Activated CD4-positive, CD25-positive, alpha-beta regulatory T cell treated with anti-CD3 and anti-CD28 coated beads, Interleukin-2, amount 50 U/mL, for 24 hours (primary cell): Measurements from ENCODE around the gene LSS.
A peak's percentile ranks its signal among the peaks of the same experiment; 100 is the strongest.
"Not testable (repeated sequence)": the region's sequence is repeated elsewhere in the genome, so short reads cannot be mapped to it uniquely, and the experiment has no call there.

Experiments used
- ATAC-seq, 2 donors: fragments of 150-1000 bp; cut with Tn5 transposase; one replicate each; pipeline ENCODE4 v1.10.0; 2021; ENCODE audit warnings: mild to moderate bottlenecking in 1 of 2, moderate library complexity in 1 of 2

The LSS gene

DNA sequence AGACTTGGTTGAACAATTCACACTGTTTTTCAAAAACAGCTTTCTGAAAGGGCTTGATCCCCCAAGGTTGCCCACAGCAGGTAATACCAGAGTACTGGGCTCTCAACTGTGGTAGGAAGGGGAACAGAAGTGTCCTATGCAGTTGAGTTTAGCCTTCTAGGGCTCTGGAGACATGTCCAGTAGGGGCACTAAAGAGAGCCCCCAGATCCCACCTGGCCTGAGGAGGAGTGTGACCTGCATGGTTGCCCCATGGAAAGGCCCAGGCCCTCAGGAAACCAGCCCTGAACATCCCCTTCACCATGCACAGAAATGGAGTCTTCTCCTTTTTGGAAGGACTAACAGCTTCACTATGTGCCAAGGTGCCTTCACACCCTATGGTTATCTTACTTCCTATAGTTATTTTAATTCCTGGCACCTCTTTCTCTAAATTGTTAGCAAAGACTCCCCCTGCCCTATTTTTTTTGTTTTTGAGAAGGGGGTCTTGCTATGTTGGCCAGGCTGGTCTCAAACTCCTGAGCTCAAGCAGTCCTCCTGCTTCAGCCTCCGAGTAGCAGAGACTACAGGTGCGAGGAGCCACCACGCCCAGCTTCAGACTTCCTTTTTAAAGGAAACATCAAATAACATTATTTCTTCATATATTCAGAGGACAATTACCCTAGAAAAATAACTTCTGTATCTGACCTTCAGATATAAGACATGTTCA, 16.8 kb upstream of the LSS start:
- no peak for ATAC-seq

GRCh38 chr21:46244602-46245001, 16.0 kb upstream of the LSS start:
- no peak for ATAC-seq

GRCh38 chr21:46243960-46244361, 15.4 kb upstream of the LSS start:
- ATAC-seq, result no peak

- no peak for ATAC-seq
Measured at GRCh38 chr21:46243325-46243724, 14.8 kb upstream of the LSS start.

GRCh38 chr21:46241577-46241976, 13.0 kb upstream of the LSS start:
- not testable (repeated sequence) for ATAC-seq

- no peak for ATAC-seq
Measured at GRCh38 chr21:46239817-46240325, 11.3 kb upstream of the LSS start.

GRCh38 chr21:46237474-46237873, 8.9 kb upstream of the LSS start:
- no peak for ATAC-seq

- ATAC-seq, result no peak
Measured at GRCh38 chr21:46234436-46234950, 5.9 kb upstream of the LSS start.

GRCh38 chr21:46229923-46230260, 1.3 kb upstream of the LSS start:
- ATAC-seq, result no peak

DNA sequence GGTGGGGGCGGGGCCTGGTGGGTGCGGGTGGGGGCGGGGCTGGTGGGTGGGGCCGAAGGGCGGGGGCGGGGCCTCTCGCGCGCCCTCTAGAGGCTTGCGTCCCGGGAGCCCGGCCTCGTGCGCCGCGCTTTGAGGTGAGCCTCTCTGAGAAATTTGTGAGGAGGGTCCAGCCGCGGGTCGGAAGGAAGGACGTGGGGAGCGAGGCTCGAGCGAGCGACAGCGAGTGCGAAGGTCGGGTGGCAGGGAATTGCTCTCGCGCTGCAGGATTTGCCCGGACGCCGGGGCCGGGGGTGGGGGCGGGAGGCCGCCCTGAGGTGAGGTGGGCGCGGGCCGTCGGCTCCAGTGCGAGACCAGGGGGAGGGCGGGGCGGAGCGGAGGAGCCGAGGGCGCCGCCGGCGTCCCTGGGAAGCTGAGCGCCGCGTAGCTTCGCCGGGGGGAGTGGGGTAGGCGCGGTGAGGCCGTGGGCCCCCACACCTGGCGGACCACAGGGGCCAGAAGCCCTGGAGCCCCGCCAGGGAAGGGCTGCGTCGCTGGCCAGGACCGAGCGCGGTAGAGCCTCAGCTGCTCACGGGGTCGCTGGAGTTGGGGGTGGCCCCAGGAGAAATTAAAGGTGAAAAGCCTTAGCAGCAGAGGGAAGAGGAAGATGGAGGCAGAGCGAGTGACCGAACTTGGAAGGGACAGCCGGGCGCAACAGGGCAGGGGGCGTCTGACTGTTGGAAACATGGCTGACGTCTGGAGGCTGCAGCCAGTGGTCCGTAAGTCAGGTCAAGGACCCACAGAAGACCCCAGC, 754 bp upstream of the LSS start:
- peak; percentile 41 to 55 for ATAC-seq

DNA sequence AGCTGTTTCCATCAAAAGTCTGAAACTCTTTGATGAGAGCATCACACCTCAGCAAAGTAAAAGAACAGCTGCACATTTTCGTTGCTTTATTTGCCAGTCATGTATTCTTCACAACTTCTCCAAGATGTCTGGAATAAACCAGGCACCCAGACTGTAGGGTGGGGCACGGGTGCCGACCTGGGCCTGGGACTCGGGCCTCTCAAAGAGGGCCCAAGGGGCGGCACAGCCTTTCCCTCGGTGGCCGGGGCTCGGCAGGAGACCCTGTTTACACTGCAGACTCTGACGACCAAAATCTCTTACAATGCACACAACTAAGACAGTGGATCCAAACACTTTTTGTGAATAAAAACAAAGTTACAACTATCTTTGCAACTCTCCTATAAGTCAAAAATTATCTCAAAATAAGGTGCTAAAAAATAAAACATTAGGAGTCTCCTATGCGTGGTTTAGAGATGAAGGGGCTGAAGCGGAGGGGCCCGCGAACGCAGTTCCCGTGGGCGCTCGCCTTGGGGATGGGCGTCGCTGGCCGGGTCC, 696 bp downstream of the LSS start:
- no peak for ATAC-seq

DNA sequence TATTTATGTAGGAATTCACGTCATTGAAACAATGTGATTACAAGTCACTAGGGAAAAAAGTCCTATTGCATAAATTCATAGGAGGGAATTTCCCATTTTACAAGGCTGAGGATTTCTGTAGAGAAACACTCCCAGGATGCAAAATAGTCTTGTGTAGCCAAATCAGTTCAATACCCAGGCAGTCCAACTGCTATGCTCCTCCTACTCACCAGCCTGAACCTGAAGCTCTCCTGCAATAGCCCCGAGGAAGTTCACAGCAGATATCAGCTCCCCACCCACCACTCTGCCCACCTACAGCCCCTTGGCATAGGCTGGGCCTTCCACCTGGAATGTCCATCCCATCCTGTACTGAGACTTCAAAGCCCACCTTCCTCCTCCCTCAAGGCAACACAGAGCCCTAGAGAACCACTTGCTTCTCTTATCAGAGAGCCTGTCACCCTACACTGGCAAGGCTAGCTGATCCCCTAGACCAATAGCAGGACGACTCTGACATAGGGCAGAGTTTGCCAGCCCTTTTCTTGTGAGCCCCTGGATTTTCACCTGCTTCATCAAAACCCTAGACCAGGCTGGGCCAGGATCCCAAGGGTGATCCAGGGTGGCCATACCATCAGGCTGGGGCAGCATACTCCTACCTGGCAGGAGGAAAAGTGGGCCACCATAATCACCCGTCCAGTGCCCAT, 1.5 kb downstream of the LSS start:
- ATAC-seq, result no peak

GRCh38 chr21:46226146-46226545, 2.4 kb downstream of the LSS start:
- ATAC-seq, result no peak

GRCh38 chr21:46223661-46224060, 4.9 kb downstream of the LSS start:
- not testable (repeated sequence) for ATAC-seq

DNA sequence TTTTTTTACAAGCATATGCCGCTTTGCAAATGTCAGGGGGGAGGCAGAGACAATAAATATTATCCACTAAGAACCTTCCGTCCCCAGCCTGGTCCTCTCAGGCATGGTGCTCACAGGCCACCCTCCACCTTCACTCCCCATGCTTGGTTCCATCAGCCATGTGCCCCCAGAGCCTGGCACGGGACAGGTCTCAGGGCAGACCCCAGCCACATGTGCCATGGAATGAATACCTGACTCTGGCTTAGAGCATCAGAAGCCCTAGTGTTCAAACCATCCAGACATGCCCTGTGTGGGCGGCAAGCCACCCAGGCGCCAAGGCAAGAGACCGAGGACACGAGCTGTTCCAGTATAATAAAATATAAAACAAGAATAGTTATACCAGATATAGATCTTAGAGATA, 5.4 kb downstream of the LSS start:
- ATAC-seq, result no peak

GRCh38 chr21:46222436-46223116, 6.0 kb downstream of the LSS start:
- no peak for ATAC-seq

GRCh38 chr21:46221664-46222435, 6.7 kb downstream of the LSS start:
- ATAC-seq, result no peak

DNA sequence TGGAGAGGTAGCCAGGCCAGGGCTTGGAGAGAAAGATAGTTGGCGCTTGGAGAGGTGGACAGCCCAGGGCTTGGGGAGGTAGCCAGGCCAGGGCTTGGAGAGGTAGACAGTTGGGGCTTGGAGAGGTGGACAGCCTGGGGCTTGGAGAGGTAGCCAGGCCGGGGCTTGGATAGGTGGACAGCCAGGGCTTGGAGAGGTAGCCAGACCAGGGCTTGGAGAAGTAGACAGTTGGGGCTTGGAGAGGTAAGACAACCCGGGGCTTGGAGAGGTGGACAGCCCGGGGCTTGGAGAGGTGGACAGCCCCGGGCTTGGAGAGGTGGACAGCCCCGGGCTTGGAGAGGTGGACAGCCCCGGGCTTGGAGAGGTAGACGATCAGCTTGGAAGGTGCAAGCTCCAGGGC, 7.7 kb downstream of the LSS start:
- no peak for ATAC-seq

DNA sequence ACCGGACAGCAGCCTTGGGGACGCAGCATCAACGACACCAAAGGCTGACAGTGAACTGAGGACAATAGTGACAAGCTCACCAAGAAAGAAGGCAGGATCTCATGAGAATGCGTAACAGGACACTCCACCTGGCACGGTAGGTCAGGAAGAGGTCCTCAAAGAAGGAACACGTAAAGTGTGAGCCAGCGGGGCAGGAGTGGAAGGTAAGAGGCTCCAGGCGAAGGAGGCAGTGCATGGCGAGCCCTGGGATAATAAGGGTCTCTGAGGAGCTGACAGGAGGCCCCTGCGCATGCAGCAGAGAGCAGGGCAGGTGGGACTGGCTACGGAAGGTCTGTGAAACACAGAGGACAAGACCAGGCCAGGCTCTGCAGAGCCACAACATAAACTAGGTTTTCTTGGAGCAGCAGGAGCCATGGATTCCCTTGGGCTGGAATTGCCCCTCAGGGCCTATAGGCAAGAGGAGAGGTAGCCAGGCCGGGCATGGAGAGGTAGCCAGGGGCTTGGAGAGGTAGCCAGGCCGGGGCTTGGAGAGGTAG, 8.2 kb downstream of the LSS start:
- ATAC-seq, result no peak

GRCh38 chr21:46219591-46220239, 8.9 kb downstream of the LSS start:
- no peak for ATAC-seq
